SK-N-SH treated with all-trans-retinoic acid at 6 μM for 48 hours (cell line): ENCODE measurements around the gene NME3.

ENCODE experiments used
- ATAC-seq: fragments of 200-7000 bp; cut with Tn5 transposase; 3 replicates; pipeline ENCODE4 v1.9.1; 2020; ENCODE audit warnings: mild to moderate bottlenecking, moderate library complexity
- BACH2 ChIP-seq: fragments of 250-450 bp; sonication (Bioruptor Pico); IDR thresholded peaks from 2 replicates; pipeline ENCODE4 v1.9.0; 2021; ENCODE audit warnings: mild to moderate bottlenecking, borderline replicate concordance
- CSDC2 ChIP-seq: fragments of 250-450 bp; sonication (Bioruptor Pico); IDR thresholded peaks from 2 replicates; pipeline ENCODE4 v1.5.0; 2020; ENCODE audit warnings: mild to moderate bottlenecking, moderate library complexity
- ESRRG ChIP-seq: fragments of 250-450 bp; sonication (Bioruptor Pico); IDR thresholded peaks from 2 replicates; pipeline ENCODE4 v1.6.1; 2021; ENCODE audit warnings: mild to moderate bottlenecking
- GLIS3 ChIP-seq: fragments of 250-450 bp; sonication (Bioruptor Pico); IDR thresholded peaks from 2 replicates; pipeline ENCODE4 v1.5.0; 2020; ENCODE audit warnings: mild to moderate bottlenecking, moderate library complexity
- ISL1 ChIP-seq: fragments of 250-450 bp; sonication (Bioruptor Pico); IDR thresholded peaks from 2 replicates; pipeline ENCODE4 v2.1.2; 2022; ENCODE audit warnings: mild to moderate bottlenecking, moderate library complexity
- OSR1 ChIP-seq: fragments of 250-450 bp; sonication (Bioruptor Pico); IDR thresholded peaks from 2 replicates; pipeline ENCODE4 v1.8.0; 2022; ENCODE audit warnings: moderate library complexity, mild to moderate bottlenecking, inconsistent platforms
- PPARA ChIP-seq: fragments of 250-450 bp; sonication (Bioruptor Pico); IDR thresholded peaks from 2 replicates; pipeline ENCODE4 v1.5.0; 2020; ENCODE audit warnings: mild to moderate bottlenecking, borderline replicate concordance
- RARB ChIP-seq: fragments of 250-450 bp; sonication (Bioruptor Pico); IDR thresholded peaks from 2 replicates; pipeline ENCODE4 v1.8.0; 2021; ENCODE audit warnings: mild to moderate bottlenecking, moderate library complexity
- SNAI2 ChIP-seq: fragments of 250-450 bp; sonication (Bioruptor Pico); IDR thresholded peaks from 2 replicates; pipeline ENCODE4 v1.5.0; 2020; ENCODE audit warnings: mild to moderate bottlenecking, moderate library complexity
- TCF4 ChIP-seq: fragments of 250-450 bp; sonication (Bioruptor Pico); IDR thresholded peaks from 2 replicates; pipeline ENCODE4 v1.8.0; 2021; ENCODE audit warnings: mild to moderate bottlenecking, moderate library complexity, borderline replicate concordance
- TOX ChIP-seq: fragments of 250-450 bp; sonication (Bioruptor Pico); IDR thresholded peaks from 2 replicates; pipeline ENCODE4 v1.8.0; 2021; ENCODE audit warnings: mild to moderate bottlenecking, moderate library complexity, borderline replicate concordance
- ZC3H10 ChIP-seq: fragments of 250-450 bp; sonication (Bioruptor Pico); IDR thresholded peaks from 2 replicates; pipeline ENCODE4 v1.5.1; 2021; ENCODE audit warnings: mild to moderate bottlenecking, moderate library complexity
- ZFP3 ChIP-seq: fragments of 250-450 bp; sonication (Bioruptor Pico); IDR thresholded peaks from 2 replicates; pipeline ENCODE4 v1.5.0; 2020; ENCODE audit warnings: mild to moderate bottlenecking, moderate library complexity
- ZFP30 ChIP-seq: fragments of 450-650 bp; formaldehyde crosslinking; IDR thresholded peaks from 2 replicates; pipeline ENCODE4 v1.5.0; 2022; ENCODE audit warnings: mild to moderate bottlenecking, moderate library complexity
- ZNF565 ChIP-seq: fragments of 450-650 bp; formaldehyde crosslinking; conservative IDR thresholded peaks from 2 replicates; pipeline ENCODE4 v1.5.0; 2020; ENCODE audit warnings: low read depth, mild to moderate bottlenecking, moderate library complexity
- ZNF70 ChIP-seq: fragments of 450-650 bp; formaldehyde crosslinking; IDR thresholded peaks from 2 replicates; pipeline ENCODE4 v1.5.0; 2020; ENCODE audit warnings: mild to moderate bottlenecking, moderate library complexity
- ZNF8 ChIP-seq: fragments of 450-650 bp; formaldehyde crosslinking; IDR thresholded peaks from 2 replicates; pipeline ENCODE4 v1.5.0; 2020; ENCODE audit warnings: mild to moderate bottlenecking, moderate library complexity
- TF ChIP-seq, protein P1 (sequence below): fragments of 250-450 bp; sonication (Bioruptor Pico); IDR thresholded peaks from 2 replicates; pipeline ENCODE4 v1.8.0; 2021; ENCODE audit warnings: low read depth, mild to moderate bottlenecking, moderate library complexity, borderline replicate concordance
- TF ChIP-seq, protein P2 (sequence below): fragments of 250-450 bp; sonication (Bioruptor Pico); IDR thresholded peaks from 2 replicates; pipeline ENCODE4 v1.5.0; 2020; ENCODE audit warnings: mild to moderate bottlenecking, moderate library complexity
- TF ChIP-seq, protein P3 (sequence below): fragments of 250-450 bp; sonication (Bioruptor Pico); IDR thresholded peaks from 2 replicates; pipeline ENCODE4 v1.5.1; 2021; ENCODE audit warnings: mild to moderate bottlenecking, moderate library complexity

NME3 gene

DNA sequence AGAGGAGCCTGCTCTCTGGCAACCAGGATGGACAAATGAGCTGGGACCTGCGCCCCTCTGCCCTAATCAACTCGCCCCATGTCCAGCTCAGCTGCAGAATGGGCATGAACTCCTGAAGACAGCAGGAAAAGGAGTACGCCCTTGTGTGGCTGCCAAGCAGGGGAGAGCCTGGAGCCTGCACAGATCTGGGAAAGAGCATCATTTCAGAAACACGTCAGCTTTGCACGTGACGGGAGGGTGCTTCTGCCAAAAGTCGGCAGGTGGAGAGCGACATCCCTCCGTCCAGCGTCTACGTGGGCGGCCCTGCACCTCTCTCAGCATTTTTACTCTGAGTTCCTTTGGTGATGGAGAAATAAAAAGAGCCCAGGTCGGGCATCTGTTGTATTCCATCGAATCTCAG is 18.5 kb downstream of the NME3 start:
- ATAC-seq = no peak
- no peak for TF ChIP-seq TOX
- TF ChIP-seq, protein P1, sequence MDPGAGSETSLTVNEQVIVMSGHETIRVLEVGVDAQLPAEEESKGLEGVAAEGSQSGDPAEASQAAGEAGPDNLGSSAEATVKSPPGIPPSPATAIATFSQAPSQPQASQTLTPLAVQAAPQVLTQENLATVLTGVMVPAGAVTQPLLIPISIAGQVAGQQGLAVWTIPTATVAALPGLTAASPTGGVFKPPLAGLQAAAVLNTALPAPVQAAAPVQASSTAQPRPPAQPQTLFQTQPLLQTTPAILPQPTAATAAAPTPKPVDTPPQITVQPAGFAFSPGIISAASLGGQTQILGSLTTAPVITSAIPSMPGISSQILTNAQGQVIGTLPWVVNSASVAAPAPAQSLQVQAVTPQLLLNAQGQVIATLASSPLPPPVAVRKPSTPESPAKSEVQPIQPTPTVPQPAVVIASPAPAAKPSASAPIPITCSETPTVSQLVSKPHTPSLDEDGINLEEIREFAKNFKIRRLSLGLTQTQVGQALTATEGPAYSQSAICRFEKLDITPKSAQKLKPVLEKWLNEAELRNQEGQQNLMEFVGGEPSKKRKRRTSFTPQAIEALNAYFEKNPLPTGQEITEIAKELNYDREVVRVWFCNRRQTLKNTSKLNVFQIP (CRISPR knock-in tag) = no peak
- TF ChIP-seq RARB (CRISPR knock-in tag) = no peak
- TF ChIP-seq OSR1 = no peak
- TF ChIP-seq ISL1 (CRISPR knock-in tag) = no peak
- no peak for TF ChIP-seq ZC3H10 (CRISPR knock-in tag)
- TF ChIP-seq, protein P2, sequence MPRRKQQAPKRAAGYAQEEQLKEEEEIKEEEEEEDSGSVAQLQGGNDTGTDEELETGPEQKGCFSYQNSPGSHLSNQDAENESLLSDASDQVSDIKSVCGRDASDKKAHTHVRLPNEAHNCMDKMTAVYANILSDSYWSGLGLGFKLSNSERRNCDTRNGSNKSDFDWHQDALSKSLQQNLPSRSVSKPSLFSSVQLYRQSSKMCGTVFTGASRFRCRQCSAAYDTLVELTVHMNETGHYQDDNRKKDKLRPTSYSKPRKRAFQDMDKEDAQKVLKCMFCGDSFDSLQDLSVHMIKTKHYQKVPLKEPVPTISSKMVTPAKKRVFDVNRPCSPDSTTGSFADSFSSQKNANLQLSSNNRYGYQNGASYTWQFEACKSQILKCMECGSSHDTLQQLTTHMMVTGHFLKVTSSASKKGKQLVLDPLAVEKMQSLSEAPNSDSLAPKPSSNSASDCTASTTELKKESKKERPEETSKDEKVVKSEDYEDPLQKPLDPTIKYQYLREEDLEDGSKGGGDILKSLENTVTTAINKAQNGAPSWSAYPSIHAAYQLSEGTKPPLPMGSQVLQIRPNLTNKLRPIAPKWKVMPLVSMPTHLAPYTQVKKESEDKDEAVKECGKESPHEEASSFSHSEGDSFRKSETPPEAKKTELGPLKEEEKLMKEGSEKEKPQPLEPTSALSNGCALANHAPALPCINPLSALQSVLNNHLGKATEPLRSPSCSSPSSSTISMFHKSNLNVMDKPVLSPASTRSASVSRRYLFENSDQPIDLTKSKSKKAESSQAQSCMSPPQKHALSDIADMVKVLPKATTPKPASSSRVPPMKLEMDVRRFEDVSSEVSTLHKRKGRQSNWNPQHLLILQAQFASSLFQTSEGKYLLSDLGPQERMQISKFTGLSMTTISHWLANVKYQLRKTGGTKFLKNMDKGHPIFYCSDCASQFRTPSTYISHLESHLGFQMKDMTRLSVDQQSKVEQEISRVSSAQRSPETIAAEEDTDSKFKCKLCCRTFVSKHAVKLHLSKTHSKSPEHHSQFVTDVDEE (CRISPR knock-in tag) = no peak
- TF ChIP-seq, protein P3, sequence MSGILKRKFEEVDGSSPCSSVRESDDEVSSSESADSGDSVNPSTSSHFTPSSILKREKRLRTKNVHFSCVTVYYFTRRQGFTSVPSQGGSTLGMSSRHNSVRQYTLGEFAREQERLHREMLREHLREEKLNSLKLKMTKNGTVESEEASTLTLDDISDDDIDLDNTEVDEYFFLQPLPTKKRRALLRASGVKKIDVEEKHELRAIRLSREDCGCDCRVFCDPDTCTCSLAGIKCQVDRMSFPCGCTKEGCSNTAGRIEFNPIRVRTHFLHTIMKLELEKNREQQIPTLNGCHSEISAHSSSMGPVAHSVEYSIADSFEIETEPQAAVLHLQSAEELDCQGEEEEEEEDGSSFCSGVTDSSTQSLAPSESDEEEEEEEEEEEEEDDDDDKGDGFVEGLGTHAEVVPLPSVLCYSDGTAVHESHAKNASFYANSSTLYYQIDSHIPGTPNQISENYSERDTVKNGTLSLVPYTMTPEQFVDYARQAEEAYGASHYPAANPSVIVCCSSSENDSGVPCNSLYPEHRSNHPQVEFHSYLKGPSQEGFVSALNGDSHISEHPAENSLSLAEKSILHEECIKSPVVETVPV = no peak
- TF ChIP-seq ZNF70 (CRISPR knock-in tag) = no peak
- no peak for TF ChIP-seq TCF4 (CRISPR knock-in tag)
- no peak for TF ChIP-seq ZNF565 (CRISPR knock-in tag)
- TF ChIP-seq BACH2 (CRISPR knock-in tag) = no peak
- no peak for TF ChIP-seq ZFP3 (CRISPR knock-in tag)
- no peak for TF ChIP-seq GLIS3
- TF ChIP-seq SNAI2 (CRISPR knock-in tag) = no peak
- TF ChIP-seq ZFP30 = no peak
- TF ChIP-seq, all 23 proteins: peak for 0

DNA sequence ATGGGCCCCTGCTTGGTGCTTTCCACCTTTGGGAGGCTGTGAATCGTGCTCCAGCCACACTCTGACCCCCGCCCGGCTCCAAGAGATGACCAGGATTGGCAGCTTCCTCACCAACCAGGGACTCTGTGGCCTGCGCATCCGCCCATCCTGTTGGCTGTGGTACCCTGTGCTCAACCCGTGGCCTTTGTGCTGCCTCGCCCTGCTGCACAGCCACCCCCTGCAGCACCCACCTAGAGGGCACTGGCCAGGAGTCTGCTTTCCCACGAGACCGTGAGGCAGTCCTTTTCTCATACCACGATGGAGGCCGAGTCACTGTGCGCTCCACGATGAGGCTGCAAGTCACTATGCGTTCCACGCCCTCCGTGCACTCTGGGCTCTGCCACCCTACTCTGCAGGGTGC is 19.4 kb downstream of the NME3 start:
- TF ChIP-seq TCF4 (CRISPR knock-in tag) = no peak
- TF ChIP-seq PPARA (CRISPR knock-in tag) = no peak
- no peak for TF ChIP-seq RARB (CRISPR knock-in tag)
- TF ChIP-seq ZFP30 = no peak
- TF ChIP-seq TOX = no peak
- no peak for TF ChIP-seq CSDC2 (CRISPR knock-in tag)
- no peak for TF ChIP-seq ZNF565 (CRISPR knock-in tag)
- no peak for TF ChIP-seq ZNF70 (CRISPR knock-in tag)
- TF ChIP-seq, protein P1 (CRISPR knock-in tag) = no peak
- TF ChIP-seq BACH2 (CRISPR knock-in tag) = no peak
- TF ChIP-seq ESRRG (CRISPR knock-in tag) = no peak
- TF ChIP-seq ZNF8 (CRISPR knock-in tag) = no peak
- TF ChIP-seq, protein P2 (CRISPR knock-in tag) = no peak
- ATAC-seq = no peak
